HG03521 (cell line): Measurements from ENCODE around the gene TRMU.
"Not testable (repeated sequence)": the region's sequence is repeated elsewhere in the genome, so short reads cannot be mapped to it uniquely, and the experiment has no call there.

Source experiments
- ATAC-seq: cut with Tn5 transposase; IDR thresholded peaks from one replicate; pipeline ENCODE4 v1.9.1; 2021; ENCODE audit warnings: mild to moderate bottlenecking, moderate library complexity; ENCODE audit not compliant: unreplicated experiment

Gene TRMU

GRCh38 chr22:46299101-46299500, 36.4 kb upstream of the TRMU start:
- no peak for ATAC-seq

GRCh38 chr22:46300491-46300890, 35.0 kb upstream of the TRMU start:
- no peak for ATAC-seq

GRCh38 chr22:46303347-46303965, 32.1 kb upstream of the TRMU start:
- ATAC-seq: no peak

- no peak for ATAC-seq
Observed at GRCh38 chr22:46308283-46308988, 27.1 kb upstream of the TRMU start.

GRCh38 chr22:46309526-46310085, 25.9 kb upstream of the TRMU start:
- ATAC-seq: no peak

GRCh38 chr22:46312056-46312455, 23.5 kb upstream of the TRMU start:
- ATAC-seq: no peak

GRCh38 chr22:46312848-46313247, 22.7 kb upstream of the TRMU start:
- ATAC-seq: not testable (repeated sequence)

GRCh38 chr22:46315976-46316375, 19.5 kb upstream of the TRMU start:
- ATAC-seq: no peak

GRCh38 chr22:46317646-46318045, 17.9 kb upstream of the TRMU start:
- no peak for ATAC-seq

- ATAC-seq: no peak
Observed at GRCh38 chr22:46318576-46318975, 16.9 kb upstream of the TRMU start.

GRCh38 chr22:46319319-46319718, 16.2 kb upstream of the TRMU start:
- no peak for ATAC-seq

GRCh38 chr22:46320166-46320710, 15.3 kb upstream of the TRMU start:
- no peak for ATAC-seq

- no peak for ATAC-seq
Observed at GRCh38 chr22:46320716-46321386, 14.7 kb upstream of the TRMU start.

GRCh38 chr22:46322711-46323110, 12.8 kb upstream of the TRMU start:
- ATAC-seq: no peak

- ATAC-seq: no peak
Observed at GRCh38 chr22:46323162-46323561, 12.4 kb upstream of the TRMU start.

- ATAC-seq: no peak
Observed at GRCh38 chr22:46326066-46326680, 9.3 kb upstream of the TRMU start.

- no peak for ATAC-seq
Observed at GRCh38 chr22:46327691-46328465, 7.6 kb upstream of the TRMU start.

- no peak for ATAC-seq
Observed at GRCh38 chr22:46328797-46329196, 6.7 kb upstream of the TRMU start.

- ATAC-seq: no peak
Observed at GRCh38 chr22:46329616-46330015, 5.9 kb upstream of the TRMU start.

GRCh38 chr22:46330426-46330825, 5.1 kb upstream of the TRMU start:
- no peak for ATAC-seq
